K562 (cell line): ENCODE results near the gene SPATA24.

Experiments
- ARHGAP35 ChIP-seq: fragments of 450-650 bp; IDR thresholded peaks from 2 replicates; pipeline ENCODE4 v1.6.1; 2018; ENCODE audit not compliant: partially characterized antibody
- ARID2 ChIP-seq: fragments of 450-650 bp; IDR thresholded peaks from 2 replicates; pipeline ENCODE4 v1.6.1; 2017; ENCODE audit warnings: antibody characterized with exemption, mild to moderate bottlenecking
- ARID3B ChIP-seq: fragments of 250-450 bp; sonication (Bioruptor Pico); IDR thresholded peaks from 2 replicates; pipeline ENCODE4 v1.4.0; 2020; ENCODE audit warnings: borderline replicate concordance
- ATF7 ChIP-seq: fragments of 450-650 bp; IDR thresholded peaks from 2 replicates; pipeline ENCODE4 v1.7.1; 2014; ENCODE audit warnings: mild to moderate bottlenecking, moderate library complexity
- DNMT1 ChIP-seq: fragments of 450-650 bp; IDR thresholded peaks from 2 replicates; pipeline ENCODE4 v1.6.1; 2016; ENCODE audit warnings: antibody characterized with exemption, mild to moderate bottlenecking
- EZH2 ChIP-seq: IDR thresholded peaks from 2 replicates; pipeline ENCODE4 v1.6.1; 2012; ENCODE audit warnings: low read depth, mild to moderate bottlenecking, inconsistent platforms, low read length, borderline replicate concordance
- GMEB1 ChIP-seq: fragments of 250-450 bp; sonication (Bioruptor Pico); IDR thresholded peaks from 2 replicates; pipeline ENCODE4 v1.4.0; 2020; ENCODE audit warnings: mild to moderate bottlenecking
- KDM5B ChIP-seq: fragments of 200-600 bp; sonication (generic); IDR thresholded peaks from 2 replicates; pipeline ENCODE4 v1.6.1; 2012; ENCODE audit warnings: low read depth, mild to moderate bottlenecking, moderate library complexity, low read length, control low read depth, inconsistent platforms; ENCODE audit not compliant: insufficient replicate concordance
- MLLT1 ChIP-seq, 2 experiments: fragments of 450-650 bp; IDR thresholded peaks; 2 replicates each; pipeline ENCODE4 v1.6.1; 2016
- NUFIP1 ChIP-seq: fragments of 450-650 bp; IDR thresholded peaks from 2 replicates; pipeline ENCODE4 v1.6.1; 2018; ENCODE audit not compliant: partially characterized antibody
- POLR2A ChIP-seq: fragments of 450-650 bp; conservative IDR thresholded peaks from 2 replicates; pipeline ENCODE4 v1.6.1; 2016
- SMC3 ChIP-seq: conservative IDR thresholded peaks from 2 replicates; pipeline ENCODE4 v1.6.1; 2011; ENCODE audit warnings: low read depth, low read length, improper control_type of control experiment; ENCODE audit not compliant: insufficient read depth
- SP1 ChIP-seq: sonication (generic); formaldehyde crosslinking; IDR thresholded peaks from 2 replicates; pipeline ENCODE4 v1.8.1; 2022; ENCODE audit warnings: mild to moderate bottlenecking, missing genetic modification reagents
- TOE1 ChIP-seq, 2 experiments: fragments of 450-650 bp in 1 of 2; sonication (generic) in 1 of 2; formaldehyde crosslinking in 1 of 2; IDR thresholded peaks; 2 replicates each; pipeline versions ENCODE4 v1.7.1 to v1.8.0; 2016 to 2022; ENCODE audit warnings: borderline replicate concordance in 2 of 2, mild to moderate bottlenecking in 2 of 2, antibody characterized with exemption in 1 of 2, inconsistent platforms in 1 of 2, low read depth in 1 of 2, missing genetic modification reagents in 1 of 2, moderate library complexity in 1 of 2

- TF ChIP-seq POLR2A (no peak), DNMT1 (no peak), ARHGAP35 (no peak), ATF7 (no peak), EZH2 (no peak), GMEB1 (CRISPR knock-in tag) (no peak), NUFIP1 (no peak), SMC3 (no peak), SP1 (no peak), TOE1 (IDR thresholded peaks at IDR 0.05; ENCODE audit: borderline replicate concordance) (no peak), TOE1 (CRISPR knock-in tag; IDR thresholded peaks at IDR 0.05; ENCODE audit: borderline replicate concordance, low read depth) (no peak), ARID3B (no peak), MLLT1 (IDR thresholded peaks at IDR 0.05) (no peak), ARID2 (no peak), KDM5B (no peak)
Observed at GRCh38 chr5:139407517-139407916, 3.6 kb upstream of the SPATA24 start.
